GM12878 (cell line): ENCODE results near the gene C19orf12. TPM values are rescaled to one million over a fixed set of nuclear protein-coding genes. Genes with fewer than 3 reads are reported as not detected.

Experiments
- ATAC-seq: fragments of 200-7000 bp; cut with Tn5 transposase; 3 replicates; pipeline ENCODE4 v1.9.1; 2020; ENCODE audit warnings: mild to moderate bottlenecking, moderate library complexity
- BruUV-seq: library from RNA; stranded (reverse); fragments of 400-500 nt; replicated peaks from 2 replicates; lab custom pipeline; 2021; lab: Mats Ljungman, UMichigan
- CTCF ChIA-PET: fragments of 300-600 bp; sonication (Branson Sonifier 250); formaldehyde crosslinking; extraction: SDS; loops from one replicate; lab custom pipeline; 2021; ENCODE audit warnings: inconsistent platforms; lab: Yijun Ruan, JAX
- POLR2A ChIA-PET: fragments of 350-600 bp; formaldehyde crosslinking; extraction: SDS; loops from one replicate; lab custom pipeline; 2021; ENCODE audit warnings: inconsistent platforms; lab: Charles Lee
- RAD21 ChIA-PET: fragments of 300-600 bp; sonication (Branson Sonifier 250); formaldehyde crosslinking; loops from one replicate; lab custom pipeline; 2023; ENCODE audit warnings: antibody characterized with exemption; ENCODE audit not compliant: unreplicated experiment; lab: Charles Lee
- SMC1A ChIA-PET: fragments of 300-600 bp; sonication (Branson Sonifier 250); formaldehyde crosslinking; loops from one replicate; lab custom pipeline; 2023; ENCODE audit not compliant: unreplicated experiment, uncharacterized antibody; lab: Charles Lee
- DNase-seq: peaks from one replicate; pipeline ENCODE4 v3.0.0-alpha.2; 2011; ENCODE audit warnings: low read depth, low spot score
- FAIRE-seq: peaks from 3 replicates; lab custom pipeline; 2011; peaks lifted over from hg19 to GRCh38; lab: Jason Lieb, UNC
- H2AFZ ChIP-seq: 2 replicates; pipeline ENCODE4 v1.6.0; 2011; ENCODE audit warnings: low read depth, low read length, control low read depth; ENCODE audit not compliant: control insufficient read depth
- H3K27ac ChIP-seq: 2 replicates; pipeline ENCODE4 v1.5.1; 2011; ENCODE audit warnings: control low read depth; ENCODE audit not compliant: control insufficient read depth, insufficient read depth
- H3K27me3 ChIP-seq, 2 experiments: replicated peaks in 1 of 2; 2 replicates each; pipeline versions ENCODE4 v1.6.0 to v1.6.1; 2011; ENCODE audit warnings: low read length in 1 of 2; ENCODE audit not compliant: control insufficient read depth in 2 of 2, insufficient read depth in 2 of 2
- H3K36me3 ChIP-seq, 2 experiments: 2 replicates each; pipeline ENCODE4 v1.5.1; 2011; ENCODE audit warnings: low read length in 1 of 2; ENCODE audit not compliant: control insufficient read depth in 2 of 2, insufficient read depth in 2 of 2
- H3K4me1 ChIP-seq: 2 replicates; pipeline ENCODE4 v1.6.1; 2011; ENCODE audit warnings: mild to moderate bottlenecking, low read length, moderate library complexity, mixed read lengths; ENCODE audit not compliant: control insufficient read depth, insufficient read depth
- H3K4me2 ChIP-seq: 2 replicates; pipeline ENCODE4 v1.6.0; 2011; ENCODE audit warnings: control low read depth; ENCODE audit not compliant: control insufficient read depth, insufficient read depth
- H3K4me3 ChIP-seq: fragments of 200-600 bp; sonication (generic); 2 replicates; pipeline ENCODE4 v1.5.1; 2016
- H3K79me2 ChIP-seq: 2 replicates; pipeline ENCODE4 v1.6.0; 2011; ENCODE audit warnings: low read length; ENCODE audit not compliant: control insufficient read depth, insufficient read depth
- H3K9ac ChIP-seq: 2 replicates; pipeline ENCODE4 v1.8.0; 2011; ENCODE audit warnings: low read length, control low read depth, mixed read lengths; ENCODE audit not compliant: control insufficient read depth, insufficient read depth
- H3K9me3 ChIP-seq: replicated peaks from 3 replicates; pipeline ENCODE4 v1.5.1; 2011; ENCODE audit warnings: mild to moderate bottlenecking, low read length; ENCODE audit not compliant: control insufficient read depth, insufficient read depth
- H4K20me1 ChIP-seq: 2 replicates; pipeline ENCODE4 v1.6.0; 2011; ENCODE audit not compliant: control insufficient read depth, insufficient read depth
- BCL11A ChIP-seq: IDR thresholded peaks from 2 replicates; pipeline ENCODE4 v1.6.1; 2011; ENCODE audit warnings: low read depth, low read length
- BRCA1 ChIP-seq: IDR thresholded peaks from 2 replicates; pipeline ENCODE4 v1.6.1; 2011; ENCODE audit warnings: low read depth, low read length, improper control_type of control experiment
- HDAC2 ChIP-seq: fragments of 200-600 bp; sonication (generic); IDR thresholded peaks from 2 replicates; pipeline ENCODE4 v1.6.1; 2017
- IKZF2 ChIP-seq, 2 experiments: fragments of 450-650 bp; IDR thresholded peaks; 2 replicates each; pipeline ENCODE4 v1.6.1; 2017; ENCODE audit warnings: mild to moderate bottlenecking in 2 of 2, moderate library complexity in 2 of 2
- LARP7 ChIP-seq: fragments of 450-650 bp; IDR thresholded peaks from 2 replicates; pipeline ENCODE4 v1.6.1; 2017; ENCODE audit warnings: mild to moderate bottlenecking
- SREBF2 ChIP-seq: IDR thresholded peaks from 2 replicates; pipeline ENCODE4 v1.6.1; 2012; ENCODE audit warnings: mild to moderate bottlenecking, low read length
- ZNF217 ChIP-seq: fragments of 450-650 bp; IDR thresholded peaks from 2 replicates; pipeline ENCODE4 v1.6.1; 2017; ENCODE audit warnings: antibody characterized with exemption, mild to moderate bottlenecking
- WGBS: methylation state at CpG from one replicate; pipeline ENCODE4 v1.1.6; 2016; ENCODE audit warnings: low lambda C conversion rate; ENCODE audit not compliant: insufficient replicate concordance, insufficient coverage; ENCODE audit errors: missing lambda C conversion rate; 5-methylcytosine and 5-hydroxymethylcytosine counted together
- in situ Hi-C: fragments of 300-500 bp; cut with MboI; formaldehyde crosslinking; loops from 9 replicates; pipeline ENCODE4 v1.14.3; 2018; ENCODE audit warnings: mixed read lengths
- intact Hi-C: fragments of 100-400 bp; cut with micrococcal nuclease; formaldehyde crosslinking; loops from one replicate; pipeline ENCODE4 v1.14.2; 2022; ENCODE audit not compliant: unreplicated experiment
- polyA plus RNA-seq, 11 experiments: library from polyadenylated mRNA; depleted of rRNA in 4 of 11; unstranded in 6 of 11; stranded (reverse) in 5 of 11; fragments of >200 nt; fragmentation: Nextera tagmentation in 4 of 11; fragmentation: Illumina TruSeq in 1 of 11; extraction: Ambion mirVana in 4 of 11; extraction: Trizol in 1 of 11; gene quantifications; 1 replicate in 1 of 11; 2 replicates in 10 of 11; pipeline versions ENCODE4 v1.2.1 to v1.2.3, GENCODE V29; 2011 to 2016; ENCODE audit warnings: inconsistent platforms in 2 of 11, missing spikeins in 2 of 11, low read depth in 1 of 11
- total RNA-seq, 4 experiments: library from RNA; depleted of rRNA in 3 of 4; stranded (reverse); fragments of >200 nt in 3 of 4; fragmentation: Illumina TruSeq in 1 of 4; extraction: Trizol in 1 of 4; gene quantifications; 2 replicates each; pipeline versions ENCODE4 v1.2.1 to v1.2.3, GENCODE V29; 2013 to 2021
- TF ChIP-seq, protein P1 (sequence below): fragments of 450-650 bp; conservative IDR thresholded peaks from 2 replicates; pipeline ENCODE4 v1.6.1; 2017; ENCODE audit warnings: mild to moderate bottlenecking, moderate library complexity
- TF ChIP-seq, protein P2 (sequence below): fragments of 450-650 bp; formaldehyde crosslinking; IDR thresholded peaks from 2 replicates; pipeline ENCODE4 v1.4.0; 2020; ENCODE audit warnings: mild to moderate bottlenecking, moderate library complexity
- TF ChIP-seq, protein P3 (sequence below): fragments of 450-650 bp; IDR thresholded peaks from 2 replicates; pipeline ENCODE4 v1.6.1; 2016; ENCODE audit warnings: mild to moderate bottlenecking

The C19orf12 gene
- total and polyA plus RNA-seq, 10 of the 15 experiments (the other 5 are each of a cell fraction or from before 2014, with no cell fraction given) = 2.3 to 23.5 (median 20.3) TPM

DNA sequence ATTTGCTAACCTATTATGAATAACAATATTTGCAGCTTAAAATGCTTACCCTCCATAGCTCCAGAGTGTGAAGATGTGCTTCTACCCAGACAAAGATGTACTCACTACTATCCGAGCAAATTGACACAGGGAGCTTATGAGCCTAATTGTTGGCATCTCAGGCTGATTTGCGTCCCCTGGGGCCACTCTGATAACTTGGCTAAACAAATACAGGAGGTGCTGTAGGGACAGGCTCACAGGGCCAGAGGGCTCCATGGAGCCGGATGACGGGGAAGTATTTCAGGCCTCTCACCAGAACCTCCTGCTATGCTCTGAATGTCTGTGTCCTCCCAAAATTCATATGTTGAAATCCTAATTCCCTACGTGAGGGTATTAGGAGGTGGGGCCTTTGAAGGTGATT lies 26.7 kb upstream of the C19orf12 start:
- Histone ChIP-seq H3K9me3 (no peaks in the 10 kb centered on the region), H3K4me1 (no peaks in the 10 kb centered on the region), H2AFZ (no peak overlapping the region), H3K79me2 (no peaks in the 10 kb centered on the region), H3K27me3 (peaks cover 0 to 3% of the 10 kb centered on the region in 2 experiments; a peak in 2 of 4 replicates), H3K9ac (no peak overlapping the region), H3K36me3 (no peaks in the 10 kb centered on the region), H3K4me3 (no peak overlapping the region), H3K4me2 (no peak overlapping the region), H3K27ac (no peak overlapping the region), H4K20me1 (no peaks in the 10 kb centered on the region)
- BruUV-seq = no TSS peak
- SMC1A ChIA-PET = no interaction called here
- DNase-seq (no peak), ATAC-seq (no peak), FAIRE-seq (no peak)
- 41% methylated on average over 5 of the region's 5 CpGs for WGBS
- POLR2A ChIA-PET = no interaction called here
- CTCF ChIA-PET = interaction anchor here (0.7 kb wide), 1 partner anchor 116 kb away, joined by 4 read pairs; no protein-coding TSS in a partner anchor
- intact Hi-C loops (no loop called here), in situ Hi-C loops (no loop called here)
- RAD21 ChIA-PET = interaction anchor here (1.9 kb wide), 1 partner anchor 13 kb away, joined by 4 read pairs; no protein-coding TSS in a partner anchor
- TF ChIP-seq, protein P1, sequence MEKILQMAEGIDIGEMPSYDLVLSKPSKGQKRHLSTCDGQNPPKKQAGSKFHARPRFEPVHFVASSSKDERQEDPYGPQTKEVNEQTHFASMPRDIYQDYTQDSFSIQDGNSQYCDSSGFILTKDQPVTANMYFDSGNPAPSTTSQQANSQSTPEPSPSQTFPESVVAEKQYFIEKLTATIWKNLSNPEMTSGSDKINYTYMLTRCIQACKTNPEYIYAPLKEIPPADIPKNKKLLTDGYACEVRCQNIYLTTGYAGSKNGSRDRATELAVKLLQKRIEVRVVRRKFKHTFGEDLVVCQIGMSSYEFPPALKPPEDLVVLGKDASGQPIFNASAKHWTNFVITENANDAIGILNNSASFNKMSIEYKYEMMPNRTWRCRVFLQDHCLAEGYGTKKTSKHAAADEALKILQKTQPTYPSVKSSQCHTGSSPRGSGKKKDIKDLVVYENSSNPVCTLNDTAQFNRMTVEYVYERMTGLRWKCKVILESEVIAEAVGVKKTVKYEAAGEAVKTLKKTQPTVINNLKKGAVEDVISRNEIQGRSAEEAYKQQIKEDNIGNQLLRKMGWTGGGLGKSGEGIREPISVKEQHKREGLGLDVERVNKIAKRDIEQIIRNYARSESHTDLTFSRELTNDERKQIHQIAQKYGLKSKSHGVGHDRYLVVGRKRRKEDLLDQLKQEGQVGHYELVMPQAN = no peak
- no peak for TF ChIP-seq SREBF2
- TF ChIP-seq IKZF2 (IDR thresholded peaks at IDR 0.05) = no peak
- TF ChIP-seq ZNF217 = no peak
- TF ChIP-seq HDAC2 = no peak
- no peak for TF ChIP-seq BCL11A
- TF ChIP-seq BRCA1 = no peak
- TF ChIP-seq LARP7 = no peak
- TF ChIP-seq, protein P2, sequence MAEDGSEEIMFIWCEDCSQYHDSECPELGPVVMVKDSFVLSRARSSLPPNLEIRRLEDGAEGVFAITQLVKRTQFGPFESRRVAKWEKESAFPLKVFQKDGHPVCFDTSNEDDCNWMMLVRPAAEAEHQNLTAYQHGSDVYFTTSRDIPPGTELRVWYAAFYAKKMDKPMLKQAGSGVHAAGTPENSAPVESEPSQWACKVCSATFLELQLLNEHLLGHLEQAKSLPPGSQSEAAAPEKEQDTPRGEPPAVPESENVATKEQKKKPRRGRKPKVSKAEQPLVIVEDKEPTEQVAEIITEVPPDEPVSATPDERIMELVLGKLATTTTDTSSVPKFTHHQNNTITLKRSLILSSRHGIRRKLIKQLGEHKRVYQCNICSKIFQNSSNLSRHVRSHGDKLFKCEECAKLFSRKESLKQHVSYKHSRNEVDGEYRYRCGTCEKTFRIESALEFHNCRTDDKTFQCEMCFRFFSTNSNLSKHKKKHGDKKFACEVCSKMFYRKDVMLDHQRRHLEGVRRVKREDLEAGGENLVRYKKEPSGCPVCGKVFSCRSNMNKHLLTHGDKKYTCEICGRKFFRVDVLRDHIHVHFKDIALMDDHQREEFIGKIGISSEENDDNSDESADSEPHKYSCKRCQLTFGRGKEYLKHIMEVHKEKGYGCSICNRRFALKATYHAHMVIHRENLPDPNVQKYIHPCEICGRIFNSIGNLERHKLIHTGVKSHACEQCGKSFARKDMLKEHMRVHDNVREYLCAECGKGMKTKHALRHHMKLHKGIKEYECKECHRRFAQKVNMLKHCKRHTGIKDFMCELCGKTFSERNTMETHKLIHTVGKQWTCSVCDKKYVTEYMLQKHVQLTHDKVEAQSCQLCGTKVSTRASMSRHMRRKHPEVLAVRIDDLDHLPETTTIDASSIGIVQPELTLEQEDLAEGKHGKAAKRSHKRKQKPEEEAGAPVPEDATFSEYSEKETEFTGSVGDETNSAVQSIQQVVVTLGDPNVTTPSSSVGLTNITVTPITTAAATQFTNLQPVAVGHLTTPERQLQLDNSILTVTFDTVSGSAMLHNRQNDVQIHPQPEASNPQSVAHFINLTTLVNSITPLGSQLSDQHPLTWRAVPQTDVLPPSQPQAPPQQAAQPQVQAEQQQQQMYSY (CRISPR knock-in tag) = no peak
- TF ChIP-seq, protein P3, sequence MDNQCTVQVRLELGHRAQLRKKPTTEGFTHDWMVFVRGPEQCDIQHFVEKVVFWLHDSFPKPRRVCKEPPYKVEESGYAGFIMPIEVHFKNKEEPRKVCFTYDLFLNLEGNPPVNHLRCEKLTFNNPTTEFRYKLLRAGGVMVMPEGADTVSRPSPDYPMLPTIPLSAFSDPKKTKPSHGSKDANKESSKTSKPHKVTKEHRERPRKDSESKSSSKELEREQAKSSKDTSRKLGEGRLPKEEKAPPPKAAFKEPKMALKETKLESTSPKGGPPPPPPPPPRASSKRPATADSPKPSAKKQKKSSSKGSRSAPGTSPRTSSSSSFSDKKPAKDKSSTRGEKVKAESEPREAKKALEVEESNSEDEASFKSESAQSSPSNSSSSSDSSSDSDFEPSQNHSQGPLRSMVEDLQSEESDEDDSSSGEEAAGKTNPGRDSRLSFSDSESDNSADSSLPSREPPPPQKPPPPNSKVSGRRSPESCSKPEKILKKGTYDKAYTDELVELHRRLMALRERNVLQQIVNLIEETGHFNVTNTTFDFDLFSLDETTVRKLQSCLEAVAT = no peak
